Measurements from ENCODE around the gene RAB8B.

GRCh38 chr15:63231706-63232105 is 42.3 kb downstream of the RAB8B start:
- TF ChIP-seq CTCF (IDR thresholded peaks at IDR 0.05) (no peak), POLR2AphosphoS5 (IDR thresholded peaks at IDR 0.05) (no peak), POLR2A (IDR thresholded peaks at IDR 0.05) (no peak)

Measured in suprapubic skin (tissue), 4 donors.